SJSA1 (cell line): ENCODE results near the gene PXK. TPM values are rescaled to one million over a fixed set of nuclear protein-coding genes. Genes with fewer than 3 reads are reported as not detected.

ENCODE experiments used
- DNase-seq, 2 experiments: peaks; one replicate each; pipeline ENCODE4 v3.0.0-alpha.2; 2015 to 2020; ENCODE audit warnings: low spot score in 2 of 2, low read depth in 1 of 2
- H3K27ac ChIP-seq: fragments of 250-450 bp; sonication (Bioruptor Pico); 2 replicates; pipeline ENCODE4 v1.5.1; 2020; ENCODE audit warnings: mild to moderate bottlenecking, moderate library complexity
- H3K27me3 ChIP-seq: fragments of 250-450 bp; sonication (Bioruptor Pico); replicated peaks from 2 replicates; pipeline ENCODE4 v1.5.1; 2020; ENCODE audit warnings: mild to moderate bottlenecking, moderate library complexity
- H3K36me3 ChIP-seq: fragments of 250-450 bp; sonication (Bioruptor Pico); 2 replicates; pipeline ENCODE4 v1.5.1; 2020; ENCODE audit warnings: mild to moderate bottlenecking
- H3K4me1 ChIP-seq: fragments of 250-450 bp; sonication (Bioruptor Pico); replicated peaks from 2 replicates; pipeline ENCODE4 v1.6.1; 2021; ENCODE audit warnings: mild to moderate bottlenecking
- H3K4me3 ChIP-seq: fragments of 250-450 bp; sonication (Bioruptor Pico); 2 replicates; pipeline ENCODE4 v1.5.1; 2020; ENCODE audit warnings: mild to moderate bottlenecking
- H3K9me3 ChIP-seq: fragments of 250-450 bp; sonication (Bioruptor Pico); replicated peaks from 2 replicates; pipeline ENCODE4 v1.5.1; 2020; ENCODE audit warnings: mild to moderate bottlenecking
- total RNA-seq: library from RNA; depleted of rRNA; stranded (reverse); fragments of >200 nt; shearing (Covaris generic); gene quantifications from 2 replicates; pipeline ENCODE4 v1.2.3, GENCODE V29; 2014

The PXK gene
- total RNA-seq, 1 experiment from 2014 or later = 13.3 TPM

- no peaks in the 10 kb centered on the region for H3K9me3 ChIP-seq
- H3K4me3 ChIP-seq = no peak overlapping the region
- peaks cover 4% of the 10 kb centered on the region; the same call in 1 of the 2 replicates for H3K36me3 ChIP-seq
- no peak overlapping the region for H3K27ac ChIP-seq
- peaks cover 11% of the 10 kb centered on the region for H3K4me1 ChIP-seq
- peak in 1 of 2 experiments; percentile 40 for DNase-seq
- no peaks in the 10 kb centered on the region for H3K27me3 ChIP-seq
Measured at GRCh38 chr3:58414538-58415197, 82.0 kb downstream of the PXK start.

GRCh38 chr3:58416191-58416590 is 83.5 kb downstream of the PXK start:
- Histone ChIP-seq H3K27me3 (no peaks in the 10 kb centered on the region), H3K36me3 (peaks cover 6% of the 10 kb centered on the region; the same call in 1 of the 2 replicates), H3K27ac (no peak overlapping the region)

GRCh38 chr3:58417075-58417474 is 84.4 kb downstream of the PXK start:
- H3K36me3 ChIP-seq = peaks cover 10% of the 10 kb centered on the region
- H3K27ac ChIP-seq = no peak overlapping the region
- DNase-seq = no peak
- H3K4me3 ChIP-seq = no peak overlapping the region
- H3K4me1 ChIP-seq = peaks cover 21% of the 10 kb centered on the region
- no peaks in the 10 kb centered on the region for H3K9me3 ChIP-seq
- H3K27me3 ChIP-seq = no peaks in the 10 kb centered on the region

More at GRCh38 chr3:58416191-58416590, 83.5 kb downstream of the PXK start:
- no peak overlapping the region for H3K4me3 ChIP-seq
- peaks cover 21% of the 10 kb centered on the region for H3K4me1 ChIP-seq
- DNase-seq = no peak
- no peaks in the 10 kb centered on the region for H3K9me3 ChIP-seq

GRCh38 chr3:58418227-58418626 is 85.5 kb downstream of the PXK start:
- Histone ChIP-seq H3K4me3 (no peak overlapping the region), H3K36me3 (peaks cover 14% of the 10 kb centered on the region)

GRCh38 chr3:58419780-58420507 is 87.3 kb downstream of the PXK start:
- H3K9me3 ChIP-seq = no peaks in the 10 kb centered on the region
- peak overlapping the region; percentile 27; the same call in 1 of the 2 replicates for H3K27ac ChIP-seq
- DNase-seq = peak in 1 of 2 experiments; percentile 57
- peaks cover 17% of the 10 kb centered on the region for H3K4me1 ChIP-seq
- peaks cover 21% of the 10 kb centered on the region for H3K36me3 ChIP-seq
- H3K27me3 ChIP-seq = no peaks in the 10 kb centered on the region
- H3K4me3 ChIP-seq = no peak overlapping the region

More at GRCh38 chr3:58418227-58418626, 85.5 kb downstream of the PXK start:
- no peak for DNase-seq
- Histone ChIP-seq H3K27me3 (no peaks in the 10 kb centered on the region), H3K27ac (no peak overlapping the region), H3K4me1 (peaks cover 21% of the 10 kb centered on the region), H3K9me3 (no peaks in the 10 kb centered on the region)

- H3K4me1 ChIP-seq = peaks cover 17% of the 10 kb centered on the region
- H3K9me3 ChIP-seq = no peaks in the 10 kb centered on the region
- no peak overlapping the region for H3K27ac ChIP-seq
- no peak for DNase-seq
- H3K36me3 ChIP-seq = peaks cover 32% of the 10 kb centered on the region
- no peaks in the 10 kb centered on the region for H3K27me3 ChIP-seq
- H3K4me3 ChIP-seq = no peak overlapping the region
Measured at GRCh38 chr3:58421004-58421403, 88.3 kb downstream of the PXK start.

GRCh38 chr3:58422756-58423325 is 90.1 kb downstream of the PXK start:
- H3K9me3 ChIP-seq = no peaks in the 10 kb centered on the region
- peaks cover 14% of the 10 kb centered on the region for H3K4me1 ChIP-seq
- no peak overlapping the region for H3K4me3 ChIP-seq
- DNase-seq = no peak
- no peak overlapping the region for H3K27ac ChIP-seq
- no peaks in the 10 kb centered on the region for H3K27me3 ChIP-seq
- peaks cover 50% of the 10 kb centered on the region for H3K36me3 ChIP-seq

- no peak overlapping the region for H3K4me3 ChIP-seq
- no peaks in the 10 kb centered on the region for H3K27me3 ChIP-seq
- DNase-seq = no peak
- no peak overlapping the region for H3K27ac ChIP-seq
- peaks cover 68% of the 10 kb centered on the region for H3K36me3 ChIP-seq
- no peaks in the 10 kb centered on the region for H3K9me3 ChIP-seq
- peaks cover 10% of the 10 kb centered on the region for H3K4me1 ChIP-seq
Measured at GRCh38 chr3:58424613-58425012, 91.9 kb downstream of the PXK start.

GRCh38 chr3:58425782-58426181 is 93.1 kb downstream of the PXK start:
- H3K27ac ChIP-seq = no peak overlapping the region
- DNase-seq = no peak

GRCh38 chr3:58427661-58428361 is 95.1 kb downstream of the PXK start:
- Histone ChIP-seq H3K9me3 (no peaks in the 10 kb centered on the region), H3K27ac (no peak overlapping the region), H3K4me1 (peaks cover 7% of the 10 kb centered on the region), H3K4me3 (no peak overlapping the region), H3K36me3 (peaks cover 82% of the 10 kb centered on the region), H3K27me3 (no peaks in the 10 kb centered on the region)
- no peak for DNase-seq

More at GRCh38 chr3:58425782-58426181, 93.1 kb downstream of the PXK start:
- no peaks in the 10 kb centered on the region; the same call in 1 of the 2 replicates for H3K4me1 ChIP-seq
- H3K9me3 ChIP-seq = no peaks in the 10 kb centered on the region
- peaks cover 78% of the 10 kb centered on the region for H3K36me3 ChIP-seq
- no peak overlapping the region for H3K4me3 ChIP-seq
- H3K27me3 ChIP-seq = no peaks in the 10 kb centered on the region

GRCh38 chr3:58429657-58430056 is 97.0 kb downstream of the PXK start:
- Histone ChIP-seq H3K27me3 (no peaks in the 10 kb centered on the region), H3K27ac (no peak overlapping the region), H3K36me3 (peaks cover 79% of the 10 kb centered on the region), H3K9me3 (no peaks in the 10 kb centered on the region), H3K4me1 (peaks cover 18% of the 10 kb centered on the region), H3K4me3 (no peak overlapping the region)
- DNase-seq = no peak

GRCh38 chr3:58432905-58433304 is 100.2 kb downstream of the PXK start:
- Histone ChIP-seq H3K4me1 (peaks cover 32% of the 10 kb centered on the region), H3K4me3 (peak overlapping the region; percentile 92), H3K27me3 (no peaks in the 10 kb centered on the region), H3K27ac (peak overlapping the region; percentile 80; the same call in 1 of the 2 replicates), H3K9me3 (no peaks in the 10 kb centered on the region), H3K36me3 (peaks cover 47% of the 10 kb centered on the region)
- DNase-seq = no peak

- peak; percentile 86 to 96 for DNase-seq
Measured at GRCh38 chr3:58433400-58434167, 100.9 kb downstream of the PXK start, which contains the start of gene PDHB. PDHB (minus strand) TSS chr3:58433832; CDS start chr3:58433809, 23 bp downstream.

More at GRCh38 chr3:58433400-58434167, 100.9 kb downstream of the PXK start, which contains the start of gene PDHB:
- H3K4me1 ChIP-seq = peaks cover 32% of the 10 kb centered on the region
- peak within 1 kb of the TSS; percentile 86 for H3K27ac ChIP-seq
- no peaks in the 10 kb centered on the region for H3K9me3 ChIP-seq
- H3K27me3 ChIP-seq = no peaks in the 10 kb centered on the region
- H3K36me3 ChIP-seq = peaks cover 40% of the 10 kb centered on the region
- H3K4me3 ChIP-seq = peak within 1 kb of the TSS; percentile 92
